ENCODE results near the gene WDR37. TPM values are rescaled to one million over a fixed set of nuclear protein-coding genes. Genes with fewer than 3 reads are reported as not detected.

WDR37 gene
- total and polyA plus RNA-seq, 2 donors (not counting 1 experiment from before 2014, with no cell fraction given): 17.3 to 33.2 TPM

DNA sequence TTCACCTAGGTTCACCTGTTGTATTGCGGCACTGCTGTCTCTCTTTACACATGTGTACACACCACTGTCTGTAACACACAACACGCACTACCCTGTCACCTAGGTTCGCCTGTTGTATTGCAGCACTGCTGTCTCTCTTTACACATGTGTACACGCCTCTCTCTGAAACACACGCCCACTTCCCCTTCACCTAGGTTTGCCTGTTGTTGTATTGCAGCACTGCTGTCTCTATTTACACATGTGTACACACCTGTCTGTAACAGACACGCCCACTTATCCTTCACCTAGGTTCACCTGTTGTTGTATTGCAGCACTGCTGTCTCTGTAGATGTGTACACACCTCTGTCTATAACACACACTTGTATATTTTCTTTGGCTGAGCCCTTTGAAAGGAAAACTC lies 51.5 kb downstream of the WDR37 start:
- Mint-ChIP-seq H3K4me1 (peaks cover 8% of the 10 kb centered on the region), H3K9me3 (ENCODE audit: insufficient read depth) (no peaks in the 10 kb centered on the region), H3K27ac (no peak overlapping the region), H3K27me3 (no peaks in the 10 kb centered on the region), H3K4me3 (no peak overlapping the region)
- Histone ChIP-seq H3K27ac (ENCODE audit: low read length in 2 of 2) (no peak overlapping the region), H4K20me1 (ENCODE audit: control insufficient read depth, insufficient read depth, low read length, poor library complexity, severe bottlenecking) (peaks cover 27% of the 10 kb centered on the region), H3K79me2 (ENCODE audit: control insufficient read depth, insufficient read depth, low read length) (peaks cover 18% of the 10 kb centered on the region), H2AFZ (ENCODE audit: insufficient read depth, low read depth, low read length, poor library complexity, severe bottlenecking) (no peak overlapping the region), H3K9me3 (ENCODE audit: control extremely low read depth in 1 of 3, control insufficient read depth in 2 of 3, insufficient read depth in 1 of 3, low read length in 2 of 3) (no peaks in the 10 kb centered on the region), H3K9ac (ENCODE audit: low read length) (no peak overlapping the region), H3K4me2 (replicated peaks; ENCODE audit: low read depth, low read length, poor library complexity, severe bottlenecking) (no peak overlapping the region), H3K36me3 (replicated peaks in 1 of 2; ENCODE audit: control extremely low read depth in 1 of 2, control insufficient read depth in 1 of 2, extremely low read depth in 1 of 2, insufficient read depth in 2 of 2, low read length in 1 of 2) (peaks cover 3 to 91% of the 10 kb centered on the region in 2 experiments), H3K27me3 (replicated peaks in 1 of 4; ENCODE audit: control extremely low read depth in 1 of 4, control insufficient read depth in 3 of 4, insufficient read depth in 4 of 4, low read length in 3 of 4) (no peaks in the 10 kb centered on the region), H3K4me1 (ENCODE audit: control insufficient read depth in 2 of 2, insufficient read depth in 2 of 2, low read length in 2 of 2) (no peaks in the 10 kb centered on the region), H3K4me3 (ENCODE audit: control extremely low read depth in 1 of 5, extremely low read depth in 1 of 5, insufficient read depth in 1 of 5, low read depth in 2 of 5, low read length in 4 of 5) (no peak overlapping the region)
- DNase-seq (no peak), ATAC-seq (ENCODE audit: low read depth) (no peak)
- 98% methylated on average over 5 of the region's 6 CpGs for WGBS (ENCODE audit: insufficient coverage)
- intact Hi-C loops (cut with micrococcal nuclease): no loop called here
- ChIA-PET CTCF (interaction anchor here (1.4 kb wide), 1 partner anchor 1937 kb away, joined by 3 read pairs; no protein-coding TSS in a partner anchor), POLR2A (no interaction called here)
- TF ChIP-seq EZH2 (IDR thresholded peaks at IDR 0.05; ENCODE audit: borderline replicate concordance, insufficient read depth, low read depth, low read length, poor library complexity, severe bottlenecking): no peak

DNA sequence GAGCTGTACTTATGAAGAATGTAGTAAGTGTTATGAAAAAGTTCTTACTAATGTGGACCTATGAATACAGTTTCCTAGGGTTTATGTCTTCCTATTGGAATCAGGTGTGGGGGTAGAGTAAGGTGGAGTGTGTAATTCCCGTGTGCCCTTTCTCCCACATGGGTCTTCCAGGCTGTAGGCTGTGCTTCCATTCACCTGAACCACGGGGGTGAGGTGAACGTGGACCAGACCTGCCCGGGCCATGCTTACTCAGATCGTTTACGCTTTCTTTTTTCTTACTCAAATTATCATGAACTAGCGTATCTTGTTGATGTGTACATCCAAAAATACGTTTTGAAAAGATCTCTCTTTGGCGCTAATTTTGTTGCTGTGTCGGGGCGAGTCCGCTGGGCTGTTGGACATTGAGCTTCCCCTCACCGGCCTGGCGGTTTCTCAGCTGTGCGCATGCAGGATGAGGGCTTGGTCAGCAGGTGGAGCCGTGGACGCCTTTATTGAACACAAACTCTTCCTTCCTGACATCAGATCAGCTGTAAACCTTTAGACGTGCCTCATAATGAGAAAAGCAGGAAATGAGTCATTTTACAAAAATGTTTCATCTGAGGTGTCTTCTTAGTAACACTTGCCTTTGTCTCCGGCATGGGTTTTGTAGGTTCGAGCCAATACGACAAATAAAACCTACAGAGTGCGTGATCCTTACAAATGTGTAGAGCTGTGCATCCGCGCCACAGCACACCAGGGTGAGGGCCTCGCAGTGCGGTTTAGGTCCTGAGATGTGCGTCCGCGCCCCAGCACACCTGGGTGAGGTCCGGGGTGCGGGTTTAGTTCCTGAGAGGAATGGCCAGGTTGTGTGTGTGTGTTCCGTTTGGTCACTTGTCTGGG lies 53.8 kb downstream of the WDR37 start:
- H3K27ac Mint-ChIP-seq: peak overlapping the region; percentile 64
- Histone ChIP-seq H3K4me1 (ENCODE audit: control insufficient read depth in 2 of 2, insufficient read depth in 2 of 2, low read length in 2 of 2) (no peaks in the 10 kb centered on the region), H3K4me3 (ENCODE audit: control extremely low read depth in 1 of 5, extremely low read depth in 1 of 5, insufficient read depth in 1 of 5, low read depth in 2 of 5, low read length in 4 of 5) (no peak overlapping the region), H2AFZ (ENCODE audit: insufficient read depth, low read depth, low read length, poor library complexity, severe bottlenecking) (no peak overlapping the region), H3K36me3 (replicated peaks in 1 of 2; ENCODE audit: control extremely low read depth in 1 of 2, control insufficient read depth in 1 of 2, extremely low read depth in 1 of 2, insufficient read depth in 2 of 2, low read length in 1 of 2) (peaks cover 3 to 90% of the 10 kb centered on the region in 2 experiments), H3K79me2 (ENCODE audit: control insufficient read depth, insufficient read depth, low read length) (peaks cover 15% of the 10 kb centered on the region), H3K4me2 (replicated peaks; ENCODE audit: low read depth, low read length, poor library complexity, severe bottlenecking) (no peak overlapping the region), H3K27ac (ENCODE audit: low read length in 2 of 2) (no peak overlapping the region), H4K20me1 (ENCODE audit: control insufficient read depth, insufficient read depth, low read length, poor library complexity, severe bottlenecking) (peaks cover 27% of the 10 kb centered on the region), H3K27me3 (replicated peaks in 1 of 4; ENCODE audit: control extremely low read depth in 1 of 4, control insufficient read depth in 3 of 4, insufficient read depth in 4 of 4, low read length in 3 of 4) (no peaks in the 10 kb centered on the region), H3K9me3 (ENCODE audit: control extremely low read depth in 1 of 3, control insufficient read depth in 2 of 3, insufficient read depth in 1 of 3, low read length in 2 of 3) (no peaks in the 10 kb centered on the region), H3K9ac (ENCODE audit: low read length) (no peak overlapping the region)
- TF ChIP-seq, protein P1, sequence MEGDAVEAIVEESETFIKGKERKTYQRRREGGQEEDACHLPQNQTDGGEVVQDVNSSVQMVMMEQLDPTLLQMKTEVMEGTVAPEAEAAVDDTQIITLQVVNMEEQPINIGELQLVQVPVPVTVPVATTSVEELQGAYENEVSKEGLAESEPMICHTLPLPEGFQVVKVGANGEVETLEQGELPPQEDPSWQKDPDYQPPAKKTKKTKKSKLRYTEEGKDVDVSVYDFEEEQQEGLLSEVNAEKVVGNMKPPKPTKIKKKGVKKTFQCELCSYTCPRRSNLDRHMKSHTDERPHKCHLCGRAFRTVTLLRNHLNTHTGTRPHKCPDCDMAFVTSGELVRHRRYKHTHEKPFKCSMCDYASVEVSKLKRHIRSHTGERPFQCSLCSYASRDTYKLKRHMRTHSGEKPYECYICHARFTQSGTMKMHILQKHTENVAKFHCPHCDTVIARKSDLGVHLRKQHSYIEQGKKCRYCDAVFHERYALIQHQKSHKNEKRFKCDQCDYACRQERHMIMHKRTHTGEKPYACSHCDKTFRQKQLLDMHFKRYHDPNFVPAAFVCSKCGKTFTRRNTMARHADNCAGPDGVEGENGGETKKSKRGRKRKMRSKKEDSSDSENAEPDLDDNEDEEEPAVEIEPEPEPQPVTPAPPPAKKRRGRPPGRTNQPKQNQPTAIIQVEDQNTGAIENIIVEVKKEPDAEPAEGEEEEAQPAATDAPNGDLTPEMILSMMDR (IDR thresholded peaks at IDR 0.05): peak; percentile 61
- TF ChIP-seq EZH2 (IDR thresholded peaks at IDR 0.05; ENCODE audit: borderline replicate concordance, insufficient read depth, low read depth, low read length, poor library complexity, severe bottlenecking): no peak
- H3K27me3 Mint-ChIP-seq: no peaks in the 10 kb centered on the region
- ATAC-seq (ENCODE audit: low read depth): peak; percentile 83
- H3K9me3 Mint-ChIP-seq (ENCODE audit: insufficient read depth): no peaks in the 10 kb centered on the region
- CTCF ChIA-PET: interaction anchor here (0.8 to 1.9 kb wide), 6 partner anchors 24 to 1935 kb away, joined by 3 to 12 read pairs (median 4); no protein-coding TSS in a partner anchor
- POLR2A ChIA-PET: no interaction called here
- no peak overlapping the region for H3K4me3 Mint-ChIP-seq
- DNase-seq: peak; percentile 41
- WGBS (ENCODE audit: insufficient coverage): 80% methylated on average over 27 of the region's 32 CpGs
- peaks cover 8% of the 10 kb centered on the region for H3K4me1 Mint-ChIP-seq
- intact Hi-C loops (cut with micrococcal nuclease): no loop called here

Measured in B cell (primary cell).